ENCODE measurements around the gene HSP90B1.

- TF ChIP-seq REST (IDR thresholded peaks at IDR 0.05; ENCODE audit: insufficient read depth in 1 of 2, low read depth in 2 of 2, low read length in 2 of 2), result no peak
- no peak; the same call in 1 of the 2 replicates for TF ChIP-seq POLR2AphosphoS5 (IDR thresholded peaks at IDR 0.05; ENCODE audit: low read depth, low read length)
- no peak for TF ChIP-seq SIN3A (IDR thresholded peaks at IDR 0.05; ENCODE audit: borderline replicate concordance, insufficient read depth, low read length)
- no peak for TF ChIP-seq TAF1 (IDR thresholded peaks at IDR 0.05; ENCODE audit: borderline replicate concordance, insufficient read depth, low read length)
Measured at GRCh38 chr12:103956509-103957027, 26.4 kb downstream of the HSP90B1 start.
